ENCODE data around the gene FATE1. TPM values are rescaled to one million over a fixed set of nuclear protein-coding genes. Genes with fewer than 3 reads are reported as not detected.

Gene FATE1
- polyA plus RNA-seq, 3 donors: 0.57 TPM; not detected in 2

- no peak for DNase-seq (ENCODE audit: extremely low read depth in 1 of 11, low read depth in 9 of 11, low spot score in 4 of 11)
Observed at GRCh38 chrX:151735219-151735618, 19.4 kb downstream of the FATE1 start.

DNA sequence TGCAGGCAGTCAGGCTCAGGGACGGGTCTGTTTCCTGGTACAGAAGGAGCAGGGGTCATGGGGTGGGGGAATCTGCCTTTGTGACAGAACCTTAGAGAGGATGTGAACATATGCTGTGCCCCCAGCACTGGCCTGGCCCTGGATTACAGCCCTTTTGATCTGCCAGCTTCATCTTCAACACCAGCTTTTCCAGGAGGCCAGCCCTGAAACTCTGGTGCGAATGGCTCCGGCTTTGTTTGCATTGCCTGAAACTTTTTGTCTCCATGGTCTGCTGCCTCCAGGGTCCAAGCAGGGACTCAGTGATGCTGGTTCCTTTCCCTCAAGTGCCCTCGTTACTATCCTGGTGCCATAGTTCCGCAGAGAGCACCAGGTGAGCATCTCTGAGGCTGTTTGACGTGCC, 20.9 kb downstream of the FATE1 start:
- DNase-seq (ENCODE audit: extremely low read depth in 1 of 11, low read depth in 9 of 11, low spot score in 4 of 11): no peak

- no peak for DNase-seq (ENCODE audit: extremely low read depth in 1 of 11, low read depth in 9 of 11, low spot score in 4 of 11)
Observed at GRCh38 chrX:151737494-151737893, 21.7 kb downstream of the FATE1 start.

DNA sequence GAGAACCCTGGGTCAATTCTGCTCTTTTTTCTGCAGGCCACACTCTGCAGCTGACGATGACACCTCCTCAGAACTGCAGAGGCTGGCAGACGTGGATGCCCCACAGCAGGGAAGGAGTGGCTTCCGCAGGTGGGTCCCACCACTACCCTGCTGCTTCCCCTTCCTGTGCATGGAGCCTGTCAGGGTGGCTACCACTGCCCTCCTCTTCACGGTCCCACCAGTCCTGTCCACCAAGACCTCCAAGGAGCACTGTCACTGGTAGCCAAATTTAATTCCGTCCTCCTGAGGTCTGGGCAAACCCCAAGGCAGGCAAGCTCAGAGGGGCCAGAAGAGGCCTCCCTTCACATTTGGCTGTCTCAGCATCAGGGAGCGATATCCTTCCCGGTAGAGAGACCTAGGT, 22.9 kb downstream of the FATE1 start:
- no peak for DNase-seq (ENCODE audit: extremely low read depth in 1 of 11, low read depth in 9 of 11, low spot score in 4 of 11)

DNA sequence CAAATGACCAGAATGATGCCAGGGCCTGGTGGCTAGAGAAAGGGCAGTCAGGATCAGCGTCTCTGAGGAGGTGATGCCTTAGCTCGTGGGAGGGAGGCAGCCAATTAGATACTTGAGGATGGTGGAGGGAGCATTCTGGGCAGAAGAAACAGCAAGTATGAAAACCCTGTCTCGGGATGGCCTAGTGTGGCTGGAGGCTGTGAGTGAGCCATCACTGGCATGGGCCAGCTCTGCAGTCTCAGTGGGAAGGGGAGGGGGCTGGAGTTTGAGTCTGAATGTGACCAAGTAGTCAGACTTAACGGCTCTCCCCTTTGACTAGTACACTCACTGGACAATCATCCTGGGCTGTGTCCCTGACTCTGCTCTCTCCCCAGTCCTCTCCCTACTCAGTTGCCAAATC, 25.8 kb downstream of the FATE1 start:
- no peak for DNase-seq (ENCODE audit: extremely low read depth in 1 of 11, low read depth in 9 of 11, low spot score in 4 of 11)

DNA sequence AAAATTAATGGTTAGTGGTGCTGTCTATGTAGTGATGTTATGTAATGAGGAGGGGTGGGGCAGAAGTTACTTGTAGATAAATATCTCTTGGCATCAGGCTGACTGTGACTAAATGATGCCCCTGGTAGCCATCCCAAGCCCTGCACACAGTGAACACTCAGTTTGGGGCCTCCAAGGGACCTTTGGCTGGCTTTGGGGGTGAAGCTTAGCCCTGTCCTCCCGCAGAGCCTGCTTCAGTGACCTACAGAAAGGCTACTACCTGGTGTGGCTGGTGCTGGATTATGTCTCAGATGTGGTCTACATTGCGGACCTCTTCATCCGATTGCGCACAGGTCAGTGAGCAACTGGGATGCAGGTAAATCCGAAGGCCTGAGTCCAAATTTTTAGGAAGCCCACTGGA, 26.5 kb downstream of the FATE1 start:
- DNase-seq (ENCODE audit: extremely low read depth in 1 of 11, low read depth in 9 of 11, low spot score in 4 of 11): no peak

GRCh38 chrX:151743651-151744470, 28.0 kb downstream of the FATE1 start:
- DNase-seq (ENCODE audit: extremely low read depth in 1 of 11, low read depth in 9 of 11, low spot score in 4 of 11): no peak

GRCh38 chrX:151745651-151746050, 29.8 kb downstream of the FATE1 start:
- DNase-seq (ENCODE audit: extremely low read depth in 1 of 11, low read depth in 9 of 11, low spot score in 4 of 11): no peak

DNA sequence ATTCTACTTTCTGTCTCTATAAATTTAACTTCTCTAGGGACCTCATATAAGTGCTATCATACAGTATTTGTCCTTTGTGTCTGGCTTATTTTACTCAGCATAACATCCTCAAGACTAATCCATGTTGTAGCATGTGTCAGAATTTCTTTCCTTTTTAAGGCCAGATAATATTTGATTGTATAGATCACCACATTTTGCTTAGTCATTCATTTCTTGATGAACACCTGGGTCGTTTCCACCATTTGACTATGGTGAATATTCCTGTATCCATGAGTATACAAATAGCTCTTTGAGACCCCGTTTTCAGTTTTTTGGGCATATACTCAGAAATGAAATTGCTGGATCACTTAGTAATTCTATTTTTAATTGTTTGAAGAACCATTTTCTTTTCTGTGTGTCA, 30.7 kb downstream of the FATE1 start:
- DNase-seq (ENCODE audit: extremely low read depth in 1 of 11, low read depth in 9 of 11, low spot score in 4 of 11): no peak

- no peak for DNase-seq (ENCODE audit: extremely low read depth in 1 of 11, low read depth in 9 of 11, low spot score in 4 of 11)
Observed at GRCh38 chrX:151750511-151750910, 34.7 kb downstream of the FATE1 start.

GRCh38 chrX:151752847-151753246, 37.0 kb downstream of the FATE1 start:
- no peak for DNase-seq (ENCODE audit: extremely low read depth in 1 of 11, low read depth in 9 of 11, low spot score in 4 of 11)

DNA sequence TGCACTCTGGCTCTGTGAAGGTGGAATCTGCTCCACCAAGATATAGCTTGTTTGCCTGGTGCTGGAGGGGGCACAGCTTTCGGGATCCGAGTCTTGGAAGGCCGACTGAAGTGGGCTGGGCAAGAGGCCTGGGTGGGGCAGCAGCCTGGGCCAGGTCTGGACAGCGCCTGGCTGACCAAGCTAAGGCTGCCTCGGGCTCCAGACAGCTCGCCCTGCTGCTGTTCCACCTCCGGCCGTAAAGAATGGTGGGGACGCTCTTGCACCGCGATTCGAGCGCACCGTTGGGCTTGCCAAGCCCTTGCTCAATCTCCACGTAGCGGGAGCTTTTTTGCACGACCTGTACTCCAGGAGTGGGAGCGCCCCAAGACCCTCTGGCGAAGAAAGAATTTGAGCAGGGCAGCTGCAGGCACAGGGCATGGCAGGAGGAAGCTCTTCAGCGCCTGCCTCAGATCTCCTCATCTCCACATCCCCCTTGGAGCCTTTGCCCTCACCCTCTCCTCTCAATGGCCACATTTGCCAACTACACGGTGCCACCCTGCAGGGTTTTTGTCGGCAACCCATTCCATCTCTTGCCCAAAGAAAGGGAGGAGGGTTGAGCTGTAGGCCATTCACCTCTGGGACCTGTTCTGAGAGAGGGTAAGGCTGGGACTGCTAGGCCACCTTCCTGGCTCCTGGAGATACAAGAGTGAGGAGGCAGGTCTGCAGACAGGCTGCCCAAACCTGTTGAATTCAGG, 37.6 kb downstream of the FATE1 start:
- DNase-seq (ENCODE audit: extremely low read depth in 1 of 11, low read depth in 9 of 11, low spot score in 4 of 11): peak in 5 of 11 donors; percentile 12 to 30 (median 24)

DNA sequence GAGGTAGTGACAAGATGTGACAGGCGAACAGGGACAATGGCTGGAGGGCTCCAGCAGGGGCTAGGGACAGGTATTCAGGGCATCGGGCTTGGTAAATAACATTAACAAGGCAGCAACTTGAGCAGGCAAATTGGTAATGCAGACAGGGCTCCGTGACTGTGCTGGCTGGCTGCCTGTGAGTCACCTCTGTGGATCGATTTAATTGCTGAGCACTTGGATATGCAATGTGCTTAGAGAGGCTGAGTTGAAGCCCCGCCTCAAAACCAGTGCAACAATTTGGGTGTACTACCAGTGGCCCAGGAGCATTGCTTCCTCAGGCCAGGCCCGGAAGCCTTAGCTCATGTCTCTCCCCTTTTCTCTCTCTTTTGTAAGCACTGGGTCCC, 38.2 kb downstream of the FATE1 start:
- no peak for DNase-seq (ENCODE audit: extremely low read depth in 1 of 11, low read depth in 9 of 11, low spot score in 4 of 11)

DNA sequence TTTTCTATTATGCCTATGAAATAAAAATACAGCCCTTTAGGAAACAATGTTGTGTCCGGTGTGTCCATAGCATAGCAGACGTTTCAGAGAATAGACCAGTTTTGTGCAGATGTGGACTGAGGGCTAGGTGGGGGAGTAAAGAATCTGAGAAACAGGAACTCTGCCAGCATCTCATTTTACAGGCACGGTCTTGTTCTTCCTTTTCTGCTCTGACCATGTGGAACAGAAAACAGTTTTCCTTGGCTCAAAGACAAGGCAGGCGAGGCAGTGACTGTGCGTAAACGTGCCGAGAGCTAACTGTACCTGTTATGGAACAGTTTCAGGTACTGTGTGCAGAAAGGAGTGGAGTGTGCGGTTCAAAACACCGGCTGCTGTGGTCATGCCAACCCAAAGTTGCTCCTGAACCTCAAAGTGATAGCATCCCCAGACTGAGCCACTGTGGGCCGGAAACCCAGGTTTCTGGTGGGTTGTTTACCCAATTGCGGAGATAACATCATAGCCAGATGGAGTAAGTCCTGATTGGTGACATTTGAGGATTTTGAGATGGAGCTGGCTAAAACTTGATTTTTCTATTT, 38.9 kb downstream of the FATE1 start:
- peak in 1 of 11 donors; percentile 3 for DNase-seq (ENCODE audit: extremely low read depth in 1 of 11, low read depth in 9 of 11, low spot score in 4 of 11)

DNA sequence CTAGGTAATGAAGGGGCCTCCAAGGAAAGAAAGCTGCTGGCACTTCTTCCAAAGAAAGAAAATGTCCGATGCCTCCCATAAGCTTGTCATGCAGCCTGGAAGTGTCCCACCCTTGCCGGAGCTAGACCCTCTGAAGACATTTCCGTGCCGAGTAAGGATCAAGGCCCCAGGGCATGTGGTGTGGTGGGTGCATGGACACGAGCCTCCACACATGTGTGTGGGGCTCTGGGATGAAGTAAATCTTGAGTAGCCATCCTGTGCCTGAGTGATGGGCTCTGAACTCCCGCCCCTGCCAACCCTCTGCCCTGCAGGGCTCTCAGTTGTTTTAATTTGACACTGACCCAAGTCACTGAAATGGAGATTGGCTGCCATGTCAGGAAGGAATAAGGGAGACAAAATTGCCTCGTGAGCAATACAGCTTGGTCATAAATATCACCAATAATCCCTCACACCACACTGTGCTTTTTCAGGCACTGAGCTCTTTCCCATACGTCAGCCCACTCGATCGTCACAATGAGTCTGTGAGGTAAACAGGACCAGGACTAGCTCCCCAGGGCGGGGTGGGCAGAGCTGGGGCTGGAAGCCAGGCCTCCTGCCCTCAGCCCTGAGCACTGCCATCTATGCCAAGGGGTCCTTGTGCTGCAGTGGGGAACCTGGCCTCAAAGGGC, 43.3 kb downstream of the FATE1 start:
- DNase-seq (ENCODE audit: extremely low read depth in 1 of 11, low read depth in 9 of 11, low spot score in 4 of 11): no peak

DNA sequence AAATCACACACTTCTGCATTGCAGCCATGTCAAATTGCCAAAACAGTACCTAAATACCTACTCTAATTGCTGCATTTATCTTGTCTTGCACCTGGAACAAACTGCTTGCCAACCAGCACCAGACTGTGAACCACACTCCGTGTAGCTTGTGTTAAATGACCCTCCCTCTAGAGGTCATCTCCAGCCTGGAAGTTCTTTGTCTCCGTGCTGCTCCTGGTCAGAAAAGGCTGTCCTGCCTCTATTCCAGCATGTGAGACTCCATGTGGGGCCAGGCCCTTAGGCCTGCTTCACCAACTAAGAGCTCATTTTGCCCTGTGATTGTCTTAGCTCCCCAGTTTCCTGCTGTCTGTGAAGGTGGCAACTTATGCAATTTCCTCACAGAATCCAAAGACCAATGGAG, 47.0 kb downstream of the FATE1 start:
- no peak for DNase-seq (ENCODE audit: extremely low read depth in 1 of 11, low read depth in 9 of 11, low spot score in 4 of 11)

DNA sequence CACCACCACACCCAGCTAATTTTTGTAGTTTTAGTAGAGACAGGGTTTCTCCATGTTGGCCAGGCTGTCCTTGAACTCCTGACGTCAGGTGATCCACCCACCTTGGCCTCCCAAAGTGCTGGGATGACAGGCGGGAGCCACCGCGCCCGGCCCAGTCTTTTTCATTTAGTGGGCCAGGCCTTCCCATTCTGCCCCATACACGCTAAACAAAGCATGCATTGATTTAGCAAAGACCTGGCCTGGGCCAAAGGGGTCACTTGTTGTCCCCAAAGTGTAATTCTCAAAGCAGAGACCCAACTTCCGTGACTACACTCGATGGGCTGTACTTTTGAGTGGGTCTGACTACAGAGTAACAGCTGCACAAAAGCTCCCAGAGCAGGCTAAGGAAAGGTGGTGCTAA, 47.9 kb downstream of the FATE1 start:
- no peak for DNase-seq (ENCODE audit: extremely low read depth in 1 of 11, low read depth in 9 of 11, low spot score in 4 of 11)

- DNase-seq (ENCODE audit: extremely low read depth in 1 of 11, low read depth in 9 of 11, low spot score in 4 of 11): no peak
Observed at GRCh38 chrX:151765026-151765425, 49.2 kb downstream of the FATE1 start.

DNA sequence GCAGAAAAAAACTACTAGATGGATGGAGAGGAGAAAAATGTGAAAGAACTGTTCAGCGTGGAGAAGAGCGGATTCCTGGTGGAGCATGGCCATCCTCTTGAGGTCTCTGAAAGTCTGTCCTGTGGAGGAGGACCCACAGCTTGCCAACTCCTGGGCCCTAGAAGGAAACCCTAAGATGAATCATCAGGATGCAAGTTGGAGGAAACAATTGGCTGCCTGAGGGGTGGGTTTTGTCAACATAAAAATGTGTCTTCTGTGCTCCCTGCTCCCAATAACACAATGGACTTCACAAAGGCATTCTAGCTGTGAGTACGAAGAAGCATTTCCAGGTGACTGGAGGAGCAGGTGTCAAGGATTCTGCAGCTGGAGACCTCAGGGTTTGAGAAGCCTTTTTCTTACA, 55.9 kb downstream of the FATE1 start:
- DNase-seq (ENCODE audit: extremely low read depth in 1 of 11, low read depth in 9 of 11, low spot score in 4 of 11): no peak

Data from renal cortex interstitium (tissue), 11 donors.